Vagina (tissue), 2 donors: Measurements from ENCODE around the gene CRYBA1. TPM values are rescaled to one million over a fixed set of nuclear protein-coding genes. Genes with fewer than 3 reads are reported as not detected.
"Not testable (repeated sequence)": the region's sequence is repeated elsewhere in the genome, so short reads cannot be mapped to it uniquely, and the experiment has no call there.

Experiments used
- DNase-seq, 2 donors: peaks; one replicate each; pipeline ENCODE4 v3.0.0-alpha.2; 2017; ENCODE audit errors: extremely low spot score in 2 of 2
- H3K27ac ChIP-seq: fragments of 200-600 bp; sonication (generic); one replicate; pipeline ENCODE4 v1.5.1; 2019
- H3K27me3 ChIP-seq: fragments of 200-600 bp; sonication (generic); one replicate; pipeline ENCODE4 v1.5.1; 2019
- H3K36me3 ChIP-seq, 2 donors: fragments of 200-600 bp; sonication (generic); one replicate each; pipeline ENCODE4 v1.5.1; 2017 to 2019
- H3K4me1 ChIP-seq: fragments of 200-600 bp; sonication (generic); one replicate; pipeline ENCODE4 v1.5.1; 2019
- H3K4me3 ChIP-seq, 2 donors: fragments of 200-600 bp; sonication (generic); 1 replicate in 1 of 2; 2 replicates in 1 of 2; pipeline ENCODE4 v1.5.1; 2016 to 2019
- H3K9me3 ChIP-seq: fragments of 200-600 bp; sonication (generic); one replicate; pipeline ENCODE4 v1.5.1; 2019
- CTCF ChIP-seq, 3 experiments: fragments of 450-650 bp in 2 of 3; fragments of 200-600 bp in 1 of 3; sonication (generic) in 1 of 3; IDR thresholded peaks; one replicate each; pipeline ENCODE4 v1.5.1; 2017 to 2019; ENCODE audit warnings: antibody characterized with exemption in 3 of 3, mild to moderate bottlenecking in 2 of 3, moderate library complexity in 2 of 3
- POLR2A ChIP-seq, 2 donors: fragments of 450-650 bp; IDR thresholded peaks; one replicate each; pipeline ENCODE4 v1.6.1; 2017; ENCODE audit warnings: antibody characterized with exemption in 2 of 2, mild to moderate bottlenecking in 2 of 2, moderate library complexity in 2 of 2
- POLR2AphosphoS5 ChIP-seq, 2 donors: sonication (generic); formaldehyde crosslinking; IDR thresholded peaks; one replicate each; pipeline ENCODE4 v1.9.0; 2017; ENCODE audit warnings: antibody characterized with exemption in 2 of 2, mild to moderate bottlenecking in 2 of 2, low read depth in 1 of 2; ENCODE audit not compliant: insufficient read depth in 1 of 2
- intact Hi-C: fragments of 100-400 bp; cut with DNase I; formaldehyde crosslinking; loops from one replicate; pipeline ENCODE4 v1.15.1; 2023
- total RNA-seq: library from RNA; depleted of rRNA; stranded (reverse); fragments of >200 nt; gene quantifications from one replicate; pipeline ENCODE4 v1.2.3, GENCODE V29; 2016

Gene CRYBA1
- total RNA-seq: not detected

- H3K9me3 ChIP-seq: no peaks in the 10 kb centered on the region
- no peak for DNase-seq
- intact Hi-C loops: no loop called here
- no peak within 1 kb of the TSS for H3K27ac ChIP-seq
- no peaks in the 10 kb centered on the region for H3K36me3 ChIP-seq
- H3K27me3 ChIP-seq: no peaks in the 10 kb centered on the region
- H3K4me3 ChIP-seq: no peak within 1 kb of the TSS
- H3K4me1 ChIP-seq: no peaks in the 10 kb centered on the region
- TF ChIP-seq POLR2A (IDR thresholded peaks at IDR 0.05): no peak
- no peak for TF ChIP-seq CTCF (IDR thresholded peaks at IDR 0.05)
- TF ChIP-seq POLR2AphosphoS5 (IDR thresholded peaks at IDR 0.05; ENCODE audit: insufficient read depth in 1 of 2, low read depth in 1 of 2): no peak
These were observed at the start of gene CRYBA1 for GRCh38 chr17:29246628-29247027. Gene CRYBA1 (plus strand): TSS chr17:29246859. CDS start chr17:29246864, 5 bp downstream.

- H3K27me3 ChIP-seq: no peaks in the 10 kb centered on the region
- no peaks in the 10 kb centered on the region for H3K9me3 ChIP-seq
- intact Hi-C loops: no loop called here
- no peak overlapping the region for H3K27ac ChIP-seq
- no peaks in the 10 kb centered on the region for H3K36me3 ChIP-seq
- no peak overlapping the region for H3K4me3 ChIP-seq
- no peak for DNase-seq
- TF ChIP-seq CTCF (IDR thresholded peaks at IDR 0.05) (no peak), POLR2AphosphoS5 (IDR thresholded peaks at IDR 0.05; ENCODE audit: insufficient read depth in 1 of 2, low read depth in 1 of 2) (no peak), POLR2A (IDR thresholded peaks at IDR 0.05) (no peak)
- H3K4me1 ChIP-seq: no peaks in the 10 kb centered on the region
These were observed 49.0 kb upstream of the CRYBA1 start for GRCh38 chr17:29197516-29198272.

- H3K4me3 ChIP-seq, H3K4me1 ChIP-seq, H3K9me3 ChIP-seq, H3K27ac ChIP-seq, intact Hi-C loops, H3K36me3 ChIP-seq, H3K27me3 ChIP-seq, DNase-seq: not testable (repeated sequence)
These were observed 42.4 kb upstream of the CRYBA1 start for GRCh38 chr17:29204068-29204804.

- TF ChIP-seq POLR2A (IDR thresholded peaks at IDR 0.05) (no peak), POLR2AphosphoS5 (IDR thresholded peaks at IDR 0.05; ENCODE audit: insufficient read depth in 1 of 2, low read depth in 1 of 2) (no peak), CTCF (IDR thresholded peaks at IDR 0.05) (no peak)
- Histone ChIP-seq H3K4me1 (no peaks in the 10 kb centered on the region), H3K36me3 (no peaks in the 10 kb centered on the region), H3K27me3 (no peaks in the 10 kb centered on the region), H3K4me3 (no peak overlapping the region), H3K27ac (no peak overlapping the region), H3K9me3 (no peaks in the 10 kb centered on the region)
- intact Hi-C loops: no loop called here
- no peak for DNase-seq
These were observed 41.6 kb upstream of the CRYBA1 start for GRCh38 chr17:29205047-29205446.

- no peaks in the 10 kb centered on the region for H3K36me3 ChIP-seq
- no peaks in the 10 kb centered on the region for H3K9me3 ChIP-seq
- H3K27me3 ChIP-seq: no peaks in the 10 kb centered on the region
- intact Hi-C loops: no loop called here
- H3K27ac ChIP-seq: no peak overlapping the region
- no peak for DNase-seq
- no peaks in the 10 kb centered on the region for H3K4me1 ChIP-seq
- TF ChIP-seq CTCF (IDR thresholded peaks at IDR 0.05): no peak
- no peak for TF ChIP-seq POLR2AphosphoS5 (IDR thresholded peaks at IDR 0.05; ENCODE audit: insufficient read depth in 1 of 2, low read depth in 1 of 2)
- no peak for TF ChIP-seq POLR2A (IDR thresholded peaks at IDR 0.05)
- H3K4me3 ChIP-seq: no peak overlapping the region
These were observed 38.7 kb upstream of the CRYBA1 start for GRCh38 chr17:29207975-29208374.
